VCaP (cell line): ENCODE measurements around the gene STIL.
A peak's percentile ranks its signal among the peaks of the same experiment; 100 is the strongest.
"Not testable (repeated sequence)": the region's sequence is repeated elsewhere in the genome, so short reads cannot be mapped to it uniquely, and the experiment has no call there.

Source experiments
- H3K27ac ChIP-seq: fragments of 450-650 bp; 2 replicates; pipeline ENCODE4 v1.5.1; 2017
- CTCF ChIP-seq: fragments of 450-650 bp; conservative IDR thresholded peaks from 2 replicates; pipeline ENCODE4 v1.5.1; 2017; ENCODE audit warnings: mild to moderate bottlenecking, moderate library complexity

STIL gene

GRCh38 chr1:47331875-47332274 lies 17.9 kb upstream of the STIL start:
- TF ChIP-seq CTCF = no peak

GRCh38 chr1:47330212-47330611 lies 16.3 kb upstream of the STIL start:
- no peak overlapping the region for H3K27ac ChIP-seq
- TF ChIP-seq CTCF = no peak

More at GRCh38 chr1:47331875-47332274, 17.9 kb upstream of the STIL start:
- peak overlapping the region; percentile 96 for H3K27ac ChIP-seq

GRCh38 chr1:47328992-47329391 lies 15.0 kb upstream of the STIL start:
- no peak overlapping the region for H3K27ac ChIP-seq

DNA sequence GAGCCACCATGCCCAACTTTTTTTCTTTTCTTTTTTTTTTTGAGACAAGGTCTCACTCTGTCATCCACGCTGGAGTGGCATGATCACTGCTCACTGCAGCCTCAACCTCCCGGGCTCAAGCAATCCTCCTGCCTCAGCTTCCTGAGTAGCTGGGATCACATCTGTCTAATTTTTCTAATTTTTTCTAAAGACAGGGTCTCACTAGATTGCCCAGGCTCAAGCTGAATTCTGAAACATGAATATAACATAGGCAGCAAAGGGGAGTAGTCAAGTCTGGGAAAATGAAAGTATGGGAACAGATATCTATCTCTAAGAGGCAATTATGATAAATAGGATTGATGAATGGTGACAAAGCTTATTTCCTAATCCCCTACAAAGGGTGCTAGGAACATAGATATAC lies 12.3 kb upstream of the STIL start:
- no peak for TF ChIP-seq CTCF
- no peak overlapping the region for H3K27ac ChIP-seq

More at GRCh38 chr1:47328992-47329391, 15.0 kb upstream of the STIL start:
- TF ChIP-seq CTCF = no peak

DNA sequence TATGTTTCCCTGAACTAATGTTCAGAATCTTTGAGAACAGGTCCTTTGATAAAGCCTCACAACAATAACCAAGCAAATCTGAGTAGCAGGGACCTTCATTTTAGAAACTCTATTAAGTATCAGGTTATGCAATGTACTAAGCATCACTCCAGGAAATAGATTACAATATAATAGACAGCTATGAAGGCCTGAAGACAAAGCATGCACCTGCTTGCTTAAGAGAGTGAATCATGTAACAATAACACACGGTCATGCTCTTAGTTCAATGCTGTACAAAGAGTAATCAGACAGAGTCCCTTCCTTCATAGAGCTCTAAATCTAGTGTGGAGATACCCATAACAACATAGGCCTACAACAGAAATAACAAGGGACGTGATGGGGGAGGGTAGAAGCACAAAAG lies 11.6 kb upstream of the STIL start:
- TF ChIP-seq CTCF = no peak

DNA sequence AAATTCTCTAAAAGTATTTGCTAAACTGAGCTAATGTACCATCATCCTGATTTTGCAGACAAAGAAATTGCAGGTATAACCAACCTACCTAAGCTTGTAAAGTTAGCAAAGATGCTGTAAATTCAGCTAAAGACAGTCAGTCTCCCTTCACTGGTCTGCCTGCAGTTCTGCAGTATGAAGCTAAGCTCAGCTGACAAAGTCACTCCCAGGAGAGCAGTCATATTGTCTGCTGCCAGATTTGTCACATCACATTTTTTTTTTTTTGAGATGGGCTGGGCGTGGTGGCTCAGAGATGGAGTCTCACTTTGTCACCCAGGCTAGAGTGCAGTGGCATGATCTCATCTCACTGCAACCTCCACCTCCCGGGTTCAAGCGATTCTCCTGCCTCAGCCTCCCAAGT lies 10.7 kb upstream of the STIL start:
- TF ChIP-seq CTCF = no peak
- H3K27ac ChIP-seq = peak overlapping the region; percentile 82

More for the DNA sequence above, 11.6 kb upstream of the STIL start:
- H3K27ac ChIP-seq = peak overlapping the region; percentile 82; the same call in 1 of the 2 replicates

DNA sequence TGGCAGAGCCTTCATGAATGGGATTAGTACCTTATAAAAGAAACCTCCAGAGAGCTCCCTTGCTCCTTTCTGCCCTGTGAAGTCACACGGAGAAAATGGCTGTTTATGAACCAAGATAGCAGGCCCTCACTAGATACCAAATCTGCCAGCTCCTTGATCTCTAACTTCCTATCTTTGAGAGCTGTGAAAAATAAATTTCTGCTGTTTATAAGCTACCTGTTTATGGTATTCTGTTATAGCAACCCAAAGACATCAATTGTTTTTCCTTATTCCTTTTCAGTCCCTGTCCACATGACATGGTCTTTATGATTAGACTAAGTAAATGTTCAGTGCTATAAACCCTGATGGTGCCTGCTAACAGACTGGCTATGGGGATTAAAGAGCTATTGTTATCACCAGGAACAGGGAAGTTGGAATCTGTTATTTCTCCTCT lies 9.7 kb upstream of the STIL start:
- no peak for TF ChIP-seq CTCF
- peak overlapping the region; percentile 82 for H3K27ac ChIP-seq

DNA sequence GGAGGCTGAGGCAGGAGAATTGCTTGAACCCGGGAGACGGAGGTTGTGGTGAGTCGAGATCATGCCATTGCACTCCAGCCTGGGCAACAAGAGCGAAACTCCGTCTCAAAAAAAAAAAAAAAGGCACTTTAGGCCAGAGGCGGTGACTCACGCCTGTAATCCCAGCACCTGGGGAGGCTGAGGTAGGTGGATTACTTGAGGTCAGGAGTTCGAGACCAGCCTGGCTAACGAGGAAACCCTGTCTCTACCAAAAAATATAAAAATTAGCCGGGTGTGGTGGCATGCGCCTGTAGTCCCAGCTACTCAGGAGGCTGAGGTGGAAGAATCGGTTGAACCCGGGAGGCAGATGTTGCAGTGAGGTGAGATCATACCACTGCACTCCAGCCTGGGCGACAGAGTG lies 6.0 kb upstream of the STIL start:
- not testable (repeated sequence) for H3K27ac ChIP-seq
